ENCODE results near the gene CGRRF1. TPM values are rescaled to one million over a fixed set of nuclear protein-coding genes. Genes with fewer than 3 reads are reported as not detected.

Gene CGRRF1
- total RNA-seq, 1 experiment from 2014 or later, result 19.1 TPM

GRCh38 chr14:54500744-54501143 is 9.0 kb upstream of the CGRRF1 start:
- no peaks in the 10 kb centered on the region for H3K79me1 ChIP-seq (ENCODE audit: insufficient read depth, low read depth, low read length, poor library complexity, severe bottlenecking)
- Mint-ChIP-seq H3K36me3 (ENCODE audit: insufficient read depth in 1 of 3, low read depth in 3 of 3) (no peaks in the 10 kb centered on the region), H3K4me3 (no peak overlapping the region), H3K27ac (no peak overlapping the region), H3K9me3 (no peaks in the 10 kb centered on the region), H3K4me1 (no peaks in the 10 kb centered on the region), H3K27me3 (ENCODE audit: low read depth) (no peaks in the 10 kb centered on the region)
- no peak overlapping the region for H3K27ac ChIP-seq (ENCODE audit: insufficient read length, low read depth, low read length)
- WGBS (ENCODE audit: extremely low coverage, insufficient read length, low lambda C conversion rate), result no CpG with 5 or more reads among the region's 3 CpGs
- no peak overlapping the region for H3K23ac ChIP-seq (ENCODE audit: insufficient read length, low read depth, low read length)
- H2BK15ac ChIP-seq (ENCODE audit: low read depth, low read length), result no peak overlapping the region
- no peaks in the 10 kb centered on the region for H4K20me1 ChIP-seq (ENCODE audit: control insufficient read depth, insufficient read depth, insufficient read length)
- H3K27me3 ChIP-seq (ENCODE audit: insufficient read depth, low read length), result no peaks in the 10 kb centered on the region
- no peak overlapping the region for H2AK5ac ChIP-seq (ENCODE audit: insufficient read length, low read length)
- H3K18ac ChIP-seq (ENCODE audit: insufficient read length, low read depth, low read length), result no peak overlapping the region
- no peak for DNase-seq
- no peak overlapping the region for H2BK20ac ChIP-seq (ENCODE audit: low read depth, low read length, poor library complexity, severe bottlenecking)
- H3K23me2 ChIP-seq (ENCODE audit: insufficient read length, low read depth, low read length, poor library complexity, severe bottlenecking), result no peaks in the 10 kb centered on the region
- H3T11ph ChIP-seq (ENCODE audit: low read length), result no peak overlapping the region
- no peak overlapping the region for H2BK5ac ChIP-seq (ENCODE audit: insufficient read length, low read length)
- no peak for TF ChIP-seq CTCF (conservative IDR thresholded peaks at IDR 0.05)
- H3K9ac ChIP-seq (ENCODE audit: extremely low read depth, insufficient read length, low read length), result no peak overlapping the region
- H4K5ac ChIP-seq (ENCODE audit: insufficient read length, low read depth, low read length), result no peak overlapping the region
- H3K79me2 ChIP-seq (ENCODE audit: insufficient read depth, low read length), result no peaks in the 10 kb centered on the region
- H2BK120ac ChIP-seq (ENCODE audit: low read depth, low read length, poor library complexity, severe bottlenecking), result no peak overlapping the region
- no peak overlapping the region for H4K8ac ChIP-seq (replicated peaks; ENCODE audit: insufficient read length, low read depth, low read length)
- no peak overlapping the region for H2BK12ac ChIP-seq (ENCODE audit: insufficient read length, low read depth, low read length)
- H3K56ac ChIP-seq (ENCODE audit: insufficient read length, low read depth, low read length), result no peak overlapping the region
- H3K14ac ChIP-seq (ENCODE audit: insufficient read depth, low read length), result no peak overlapping the region
- H3K4me1 ChIP-seq (ENCODE audit: insufficient read depth, low read length), result no peaks in the 10 kb centered on the region
- no peak overlapping the region for H2AFZ ChIP-seq (ENCODE audit: low read length)
- H3K4ac ChIP-seq (ENCODE audit: low read depth, low read length), result no peak overlapping the region
- H4K91ac ChIP-seq (ENCODE audit: insufficient read length, low read depth, low read length), result no peak overlapping the region
- no peak overlapping the region for H3K4me2 ChIP-seq (ENCODE audit: insufficient read depth, insufficient read length, low read length)
- no peaks in the 10 kb centered on the region for H3K9me3 ChIP-seq (ENCODE audit: control insufficient read depth, low read depth, low read length)

Measured in H9 (cell line).